ELF-1 (cell line): ENCODE results near the gene UBP1.
A peak's percentile ranks its signal among the peaks of the same experiment; 100 is the strongest.
"Not testable (repeated sequence)": the region's sequence is repeated elsewhere in the genome, so short reads cannot be mapped to it uniquely, and the experiment has no call there.

ENCODE experiments used
- DNase-seq: peaks from one replicate; pipeline ENCODE4 v3.0.0-alpha.2; 2016; ENCODE audit warnings: low read depth, low spot score

Gene UBP1

DNA sequence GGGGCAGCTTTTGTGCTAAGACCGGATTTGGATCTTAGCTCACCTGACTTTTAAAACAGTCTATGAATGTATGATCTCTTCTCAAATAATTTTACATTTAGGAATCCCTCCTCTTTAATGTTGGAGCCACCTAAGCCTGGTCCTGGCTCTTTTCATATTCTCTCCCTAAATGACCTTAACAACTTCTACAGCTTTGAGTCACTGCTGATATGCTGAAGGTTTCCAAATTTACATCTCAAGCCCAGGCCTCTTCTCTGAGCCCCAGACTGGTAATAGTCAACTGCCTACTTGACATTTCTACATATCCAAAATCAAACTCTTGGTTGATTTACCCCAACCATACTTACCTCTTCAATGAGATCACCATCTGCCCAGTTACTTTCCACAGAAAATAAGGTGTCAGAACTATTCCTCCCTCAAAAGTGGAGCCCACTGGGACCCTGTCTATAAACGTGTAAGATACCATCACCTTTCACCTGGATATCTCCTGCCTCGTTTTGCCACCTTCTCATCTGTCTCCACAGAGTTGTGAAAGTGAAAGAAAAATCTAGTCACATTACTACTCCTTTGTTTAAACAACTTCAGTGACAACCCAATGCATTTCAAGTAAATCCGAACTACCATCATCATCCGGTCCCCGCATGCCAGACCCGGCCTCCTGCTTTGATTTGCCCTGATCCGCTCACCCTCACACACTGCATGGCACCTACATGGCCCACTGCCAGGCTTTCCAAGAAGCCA lies 48.8 kb downstream of the UBP1 start:
- DNase-seq, result no peak

DNA sequence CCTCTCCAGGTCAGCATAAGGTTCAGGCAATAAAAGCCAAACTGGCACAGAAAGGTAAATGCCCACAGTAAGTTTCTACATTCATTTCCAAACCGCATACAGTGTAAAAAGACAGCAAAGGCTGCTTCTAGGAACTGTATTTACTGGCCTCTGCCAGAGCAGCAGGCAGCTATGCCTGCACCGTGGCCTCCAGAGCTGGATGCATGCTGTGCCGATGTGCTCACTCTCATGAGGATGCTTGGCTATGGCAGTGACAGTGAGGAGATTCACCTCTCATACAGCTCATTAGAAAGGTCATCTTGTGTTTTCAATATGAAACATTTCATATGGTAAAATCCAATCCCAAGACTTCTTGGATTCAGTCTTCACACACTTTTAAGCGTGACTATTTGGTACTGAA lies 50.3 kb downstream of the UBP1 start:
- no peak for DNase-seq

DNA sequence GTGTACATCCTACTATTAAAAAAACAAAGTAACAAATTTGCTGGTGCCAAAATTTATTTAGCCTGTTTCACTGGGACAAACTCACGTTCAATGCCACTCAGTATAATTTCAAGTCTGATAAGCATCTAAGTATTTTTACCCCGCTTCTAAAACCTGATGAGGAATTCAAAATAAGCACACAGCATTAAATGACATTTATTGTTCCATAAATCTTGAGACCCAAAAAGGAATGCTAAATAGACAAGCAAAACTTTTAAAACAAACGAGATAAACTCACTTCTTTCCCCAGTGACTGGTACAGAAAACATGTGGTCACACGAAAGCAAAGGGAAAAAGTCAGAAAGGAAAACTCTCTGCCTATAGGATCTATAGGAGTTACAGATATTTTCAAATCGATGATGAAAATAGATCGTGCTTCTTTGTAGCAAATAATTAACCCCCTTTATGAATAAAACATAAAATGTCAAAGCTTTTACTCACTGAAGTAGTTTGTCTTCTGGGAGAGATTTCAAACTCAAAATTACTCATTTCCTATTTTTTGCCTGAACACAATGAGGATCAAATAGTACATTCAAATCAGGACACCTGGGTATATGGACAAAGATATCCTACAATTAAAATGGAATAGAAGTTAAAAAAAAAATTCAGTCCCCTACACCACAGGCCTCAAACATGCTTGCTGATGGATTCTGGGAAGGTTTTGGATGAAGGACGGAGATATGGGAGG lies 51.7 kb downstream of the UBP1 start:
- DNase-seq, result no peak

DNA sequence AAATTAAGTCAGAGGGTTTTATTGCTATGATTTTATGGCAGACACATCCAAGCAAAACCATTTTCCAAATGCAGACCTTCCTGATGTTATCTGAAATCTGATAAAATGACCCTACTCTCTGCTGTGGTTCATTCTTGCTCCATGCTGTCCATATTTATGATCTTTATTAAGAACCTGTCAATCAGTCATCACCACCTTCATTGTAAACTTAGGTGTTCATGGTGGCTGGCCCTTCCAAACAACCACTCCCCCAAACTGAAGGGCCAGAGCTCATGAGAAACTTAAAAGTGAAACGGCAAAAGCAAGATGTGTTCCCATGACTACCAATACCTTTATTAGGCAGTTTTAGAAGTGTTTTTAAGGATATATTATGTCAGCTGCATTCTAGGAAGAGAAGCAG lies 53.6 kb downstream of the UBP1 start:
- DNase-seq, result no peak

DNA sequence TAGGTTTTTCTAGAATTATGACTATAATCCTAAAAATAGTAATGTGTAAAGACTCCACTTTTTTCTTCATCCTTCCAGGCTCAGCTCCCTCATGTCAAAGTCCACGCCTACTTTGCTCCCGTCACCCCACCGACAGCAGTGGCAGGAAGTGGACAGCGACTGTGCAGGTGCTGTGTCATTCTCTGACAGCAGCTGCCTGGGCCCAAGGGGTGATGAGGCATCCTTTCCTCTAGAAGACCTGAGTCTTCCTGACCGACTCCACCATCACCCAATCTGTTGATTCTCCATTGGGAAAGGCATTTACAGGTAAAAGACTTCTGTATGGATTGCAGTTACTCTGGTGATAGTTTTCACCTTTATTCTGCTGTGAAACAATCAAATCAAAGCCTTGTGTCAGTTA lies 54.8 kb downstream of the UBP1 start:
- DNase-seq, result no peak

DNA sequence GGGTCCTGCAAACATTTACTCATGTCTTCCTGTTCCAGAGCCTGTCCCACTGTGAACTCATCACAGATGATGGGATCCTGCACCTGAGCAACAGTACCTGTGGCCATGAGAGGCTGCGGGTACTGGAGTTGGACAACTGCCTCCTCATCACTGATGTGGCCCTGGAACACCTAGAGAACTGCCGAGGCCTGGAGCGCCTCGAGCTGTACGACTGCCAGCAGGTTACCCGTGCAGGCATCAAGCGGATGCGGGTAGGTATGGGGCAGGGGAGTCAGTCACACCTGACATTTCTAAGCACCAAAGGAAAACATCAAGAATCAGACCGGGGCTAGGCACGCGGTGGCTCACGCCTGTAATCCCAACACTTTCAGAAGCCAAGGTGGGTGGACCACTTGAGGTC lies 56.3 kb downstream of the UBP1 start:
- DNase-seq, result no peak

DNA sequence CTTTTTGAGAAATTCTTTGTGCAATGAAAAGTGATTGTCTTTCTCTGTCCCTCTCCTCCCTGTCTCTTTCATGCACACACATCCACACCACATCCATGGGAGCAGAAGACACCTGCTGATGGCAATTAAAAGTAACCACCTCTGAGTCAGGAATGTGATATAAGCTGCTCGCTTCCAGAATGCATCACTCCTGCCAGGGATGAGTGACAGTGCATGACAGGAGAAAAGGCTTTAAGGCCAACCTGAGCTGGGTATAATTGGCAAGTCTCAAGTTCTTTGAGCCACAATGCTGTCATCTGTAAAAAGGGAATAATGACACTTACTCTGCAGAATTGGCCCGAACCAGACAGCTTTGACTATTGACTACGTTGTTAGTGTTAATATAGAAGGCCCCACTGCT lies 59.6 kb downstream of the UBP1 start:
- no peak for DNase-seq

DNA sequence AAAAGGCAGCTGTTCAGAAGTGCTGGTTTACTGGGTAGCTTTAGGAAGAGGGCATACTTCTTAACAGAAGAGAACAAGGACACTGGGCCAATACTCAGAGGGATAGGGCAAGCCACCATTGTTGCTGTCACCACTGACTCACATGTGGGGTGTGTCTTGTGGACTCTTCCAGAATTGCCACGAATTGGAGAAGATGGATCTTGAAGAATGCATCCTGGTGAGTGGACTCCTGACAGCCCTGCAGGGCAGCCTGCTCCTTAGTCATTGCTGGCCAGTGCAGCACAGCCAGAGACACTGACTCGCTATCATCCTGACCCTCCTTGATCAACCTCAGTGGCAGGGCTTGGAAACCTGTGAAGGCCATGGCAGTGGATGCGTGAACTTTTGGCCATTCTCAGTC lies 62.3 kb downstream of the UBP1 start:
- no peak for DNase-seq

DNA sequence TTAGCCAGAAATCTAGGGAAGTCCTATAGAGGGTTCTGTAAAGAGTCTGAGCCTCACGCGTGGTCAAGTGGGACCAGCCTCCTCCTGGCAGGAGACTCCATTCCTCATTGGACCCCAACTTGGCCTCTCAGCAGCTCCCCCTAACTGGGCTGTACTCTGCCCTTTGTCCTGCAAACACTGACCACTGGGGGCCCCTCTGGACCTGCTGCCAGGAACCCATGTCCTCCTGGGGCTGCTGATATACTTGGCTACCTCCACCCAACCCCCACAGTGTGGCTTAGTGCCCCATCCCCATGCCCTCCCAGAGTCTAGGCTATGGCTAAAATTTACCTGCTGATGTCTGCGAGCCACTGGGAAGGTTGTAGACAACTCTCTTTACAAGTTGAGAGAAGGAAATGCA lies 62.7 kb downstream of the UBP1 start:
- DNase-seq, result no peak

DNA sequence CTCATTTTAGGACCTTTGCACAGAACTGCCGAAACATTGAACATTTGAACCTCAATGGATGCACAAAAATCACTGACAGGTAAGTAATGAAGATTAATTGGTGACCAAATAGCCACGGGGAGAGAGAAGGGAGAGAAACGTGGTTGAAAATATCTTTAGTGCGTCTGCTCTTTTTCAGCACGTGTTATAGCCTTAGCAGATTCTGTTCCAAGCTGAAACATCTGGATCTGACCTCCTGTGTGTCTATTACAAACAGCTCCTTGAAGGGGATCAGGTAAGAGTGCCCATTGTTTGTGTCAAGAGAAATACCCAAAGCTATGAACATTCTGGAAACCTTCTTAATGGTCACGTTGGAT lies 67.1 kb downstream of the UBP1 start:
- DNase-seq, result no peak

DNA sequence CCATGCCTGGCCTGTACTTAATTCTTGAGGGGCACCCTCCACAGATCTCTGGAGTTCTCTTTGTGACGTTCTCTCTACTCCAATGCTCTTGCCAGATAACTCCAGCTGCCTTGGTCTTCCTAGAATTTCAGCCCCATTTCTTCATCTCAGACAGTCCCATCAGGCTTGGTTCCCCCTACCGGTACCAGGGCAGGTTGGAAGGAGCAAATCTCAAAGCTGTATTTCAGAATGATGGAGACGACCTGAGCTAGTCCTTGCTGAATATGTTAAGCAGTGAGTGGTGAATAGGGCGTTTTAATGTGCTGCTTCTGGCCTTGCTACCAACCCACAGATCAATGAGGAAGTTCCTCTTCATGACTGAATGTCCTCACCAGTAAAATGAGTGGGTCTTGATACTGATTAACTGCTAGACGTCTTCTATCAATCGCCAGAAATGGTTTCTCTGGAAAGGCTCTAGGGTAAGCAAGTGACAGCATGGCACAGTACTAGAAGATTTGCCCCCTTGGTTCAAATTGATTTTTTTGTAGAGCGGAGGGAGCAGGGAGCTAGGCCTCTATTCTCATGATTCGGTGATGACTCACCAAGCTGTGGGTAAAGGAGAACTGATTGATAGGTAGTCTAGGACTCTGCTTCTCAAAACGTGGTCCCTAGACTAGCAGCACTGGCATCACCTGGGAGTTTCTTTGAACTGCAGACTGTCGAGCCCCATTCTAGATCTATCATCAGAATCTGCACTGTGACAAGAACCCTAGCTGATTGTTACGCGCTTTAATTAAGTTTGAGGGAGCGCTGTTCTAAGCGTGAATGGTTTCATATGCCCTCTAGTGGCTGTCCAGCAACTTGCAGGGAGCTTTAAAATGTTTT lies 67.8 kb downstream of the UBP1 start:
- peak; percentile 57 for DNase-seq

DNA sequence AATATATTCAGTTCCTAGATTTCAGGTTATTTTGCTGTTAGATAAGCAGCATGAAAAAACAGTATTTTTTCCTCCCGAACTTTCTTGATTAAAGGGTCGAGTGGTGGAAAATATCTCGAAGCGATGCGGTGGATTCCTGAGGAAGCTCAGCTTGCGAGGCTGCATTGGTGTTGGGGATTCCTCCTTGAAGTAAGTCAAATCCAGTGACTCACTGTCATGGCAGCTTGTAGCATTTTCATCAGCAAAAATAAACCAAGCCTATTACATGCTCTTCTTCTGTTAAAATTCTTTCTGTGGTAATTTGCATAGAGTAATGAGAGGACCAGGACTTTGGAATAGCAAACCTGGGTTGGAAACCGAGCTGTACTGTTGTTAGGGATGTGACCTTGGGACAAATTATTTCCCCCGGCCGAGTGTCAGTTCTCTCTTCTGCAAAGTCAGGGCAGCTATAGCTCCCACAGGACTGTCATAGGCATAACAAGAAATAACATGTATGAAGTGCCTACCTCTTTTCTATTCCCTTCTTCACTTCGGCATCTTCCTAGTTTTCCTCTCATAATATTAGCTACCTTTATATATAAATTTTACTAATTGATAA lies 75.6 kb downstream of the UBP1 start:
- no peak for DNase-seq

DNA sequence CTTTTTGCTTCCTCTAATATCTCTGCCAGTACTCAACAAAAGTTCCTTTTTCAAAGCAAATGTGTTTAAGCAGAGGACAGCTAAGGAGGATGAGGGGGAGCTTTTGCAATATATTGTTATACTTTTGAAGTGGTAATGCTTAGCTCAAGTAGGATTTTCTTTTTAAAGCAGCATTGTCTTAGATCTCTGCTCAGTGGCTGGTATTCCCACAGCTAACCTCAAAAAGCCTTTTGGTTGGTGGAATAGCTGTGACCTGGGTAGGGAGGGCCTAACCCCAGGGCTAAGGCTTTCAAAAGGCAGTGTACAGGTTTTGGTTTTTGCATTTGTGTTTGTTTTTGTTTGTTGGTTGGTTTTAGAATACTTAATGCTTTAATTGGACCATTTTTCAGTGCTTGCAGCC lies 76.1 kb downstream of the UBP1 start:
- no peak for DNase-seq

DNA sequence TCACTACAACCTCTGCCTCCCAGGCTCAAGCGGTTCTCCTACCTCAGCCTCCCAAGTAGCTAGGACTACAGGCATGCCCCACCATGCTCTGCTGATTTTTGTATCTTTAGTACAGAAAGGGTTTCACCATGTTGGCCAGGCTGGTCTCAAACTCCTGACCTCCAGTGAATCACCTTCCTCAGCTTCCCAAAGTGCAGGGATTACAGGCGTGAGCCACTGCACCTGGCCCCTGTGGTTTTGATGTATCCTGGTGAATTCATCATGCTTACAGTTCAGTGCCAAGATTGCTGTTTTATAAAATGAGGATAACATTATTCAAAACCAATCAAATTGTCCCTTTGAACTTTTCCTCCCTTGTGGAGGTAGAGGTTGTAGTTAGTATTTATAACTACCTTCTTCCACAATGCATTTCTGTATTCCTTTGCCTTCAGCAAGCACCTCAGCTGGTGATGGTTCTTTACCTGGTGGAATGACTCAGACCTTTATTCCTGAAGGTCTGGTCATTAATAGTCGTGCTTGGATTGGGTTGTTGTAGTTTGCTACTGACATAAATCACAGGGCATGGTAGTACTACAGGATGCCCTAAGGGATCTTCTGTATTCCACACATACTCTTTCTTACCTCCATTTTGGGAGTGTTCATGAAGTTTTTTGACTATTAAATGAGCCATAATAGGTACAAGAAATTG lies 76.9 kb downstream of the UBP1 start:
- no peak for DNase-seq

DNA sequence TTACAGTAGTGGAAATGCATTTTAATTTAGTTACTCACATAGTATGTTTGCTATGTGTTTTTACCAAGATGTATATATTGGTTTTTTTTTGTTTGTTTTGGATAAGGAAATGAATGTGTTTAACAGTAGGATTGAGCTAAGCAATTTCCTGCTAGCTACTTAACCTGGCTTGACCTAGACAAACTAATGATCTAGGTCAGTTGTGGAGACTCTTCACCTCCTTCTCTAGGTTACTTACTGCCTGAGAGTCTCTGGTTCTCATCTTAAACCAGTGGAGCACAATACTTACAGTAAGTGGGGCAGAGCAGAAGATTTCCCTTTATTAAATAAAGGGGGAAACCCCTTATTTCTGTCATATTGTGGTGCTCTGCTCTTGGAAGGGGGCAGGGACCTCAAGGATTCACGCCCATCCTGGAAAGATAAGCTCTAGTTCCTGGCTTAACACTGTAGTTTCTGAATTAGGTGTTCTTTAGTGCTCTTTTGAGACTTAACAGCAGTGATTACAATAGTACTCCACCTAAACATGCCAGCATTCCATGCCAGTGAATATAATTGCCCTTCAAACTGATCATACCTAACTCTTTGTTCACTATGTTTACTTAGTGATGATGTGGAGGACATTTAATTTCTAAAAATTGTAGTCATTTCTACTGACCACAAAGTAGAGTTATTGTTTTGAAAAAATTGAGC lies 79.9 kb downstream of the UBP1 start:
- no peak for DNase-seq

DNA sequence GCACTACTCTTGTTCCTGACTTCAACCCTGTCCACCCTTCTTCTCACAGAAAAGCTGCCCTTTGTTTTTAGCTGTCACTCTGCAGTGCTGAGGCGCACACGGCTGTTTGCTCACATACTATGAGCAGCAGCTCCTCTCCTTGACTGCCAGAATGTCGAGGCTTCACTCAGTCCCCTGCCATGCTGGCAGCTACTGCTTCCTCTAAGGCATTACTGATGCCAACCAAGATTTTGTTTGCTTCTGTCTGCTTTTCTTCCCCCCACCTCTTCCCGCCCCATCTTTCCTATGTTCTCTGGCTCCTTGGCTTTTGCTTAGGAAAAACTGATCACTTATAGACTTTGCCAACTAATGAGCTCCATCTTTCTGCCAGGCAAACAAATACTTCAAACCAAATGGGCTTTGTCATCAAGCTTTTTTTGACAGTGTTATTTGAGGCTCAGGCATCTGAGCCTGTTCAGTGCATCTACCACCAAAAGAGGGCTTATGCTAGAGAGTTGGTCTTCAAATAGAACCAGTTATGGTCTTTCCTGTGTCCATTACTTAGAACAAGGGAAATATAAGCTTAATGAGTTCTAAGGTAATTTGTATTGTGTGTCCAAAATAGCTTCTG lies 81.9 kb downstream of the UBP1 start:
- DNase-seq, result no peak

DNA sequence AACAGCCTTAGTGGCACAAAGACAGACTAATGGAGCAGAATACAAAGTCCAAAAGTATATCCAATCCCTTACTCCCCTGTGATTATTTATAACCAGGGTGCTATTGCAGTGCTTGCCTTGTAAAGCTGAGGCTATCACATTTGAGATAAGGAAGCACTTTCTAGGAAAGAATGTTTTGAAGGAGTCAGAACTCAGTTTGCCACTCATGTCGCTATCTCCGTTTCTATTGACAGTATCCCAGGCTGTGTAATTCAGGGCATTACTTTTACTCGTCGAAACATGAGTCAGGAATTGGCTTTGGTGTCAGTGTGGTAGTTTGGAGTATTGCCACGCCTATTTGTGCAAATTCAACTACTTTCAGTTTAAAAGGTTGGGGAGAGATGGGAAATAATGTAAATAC lies 84.6 kb downstream of the UBP1 start:
- DNase-seq, result no peak

DNA sequence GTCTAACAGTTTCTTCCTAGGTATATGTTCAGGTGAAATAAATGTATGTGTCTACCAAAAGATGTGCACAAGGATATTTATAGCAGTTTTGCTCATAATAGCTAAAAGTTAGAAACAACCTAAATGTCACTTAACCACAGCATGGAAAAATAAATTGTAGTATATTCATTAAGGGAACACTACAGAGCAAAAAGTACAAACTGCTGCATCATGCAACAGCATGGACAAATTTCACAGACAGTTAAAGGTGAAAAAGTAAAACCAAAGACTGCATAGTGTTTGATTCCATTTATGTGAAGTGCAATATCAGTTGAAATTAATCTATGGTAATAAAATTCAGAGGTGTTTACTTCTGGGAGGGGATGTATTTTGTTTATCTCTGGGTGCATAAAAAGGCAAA lies 100.4 kb downstream of the UBP1 start:
- no peak for DNase-seq

DNA sequence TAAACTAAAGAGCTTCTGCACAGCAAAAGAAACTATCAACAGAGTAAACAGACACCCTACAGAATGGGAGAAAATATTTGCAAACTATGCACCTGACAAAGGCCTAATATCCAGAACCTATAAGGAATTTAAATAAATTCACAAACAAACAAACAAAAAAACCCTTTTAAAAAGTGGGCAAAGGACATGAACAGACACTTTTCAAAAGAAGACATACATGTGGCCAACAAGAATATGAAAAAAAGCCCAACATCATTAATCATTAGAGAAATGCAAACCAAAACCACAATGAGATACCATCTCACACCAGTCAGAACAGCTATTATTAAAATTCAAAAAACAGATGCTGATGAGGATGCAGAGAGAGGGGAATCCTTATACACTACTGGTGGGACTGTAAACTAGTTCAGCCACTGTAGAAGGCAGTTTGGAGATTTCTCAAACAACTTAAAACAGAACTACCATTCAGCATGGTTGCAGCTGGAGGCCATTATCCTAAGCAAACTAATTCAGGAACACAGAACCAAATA lies 101.2 kb downstream of the UBP1 start:
- not testable (repeated sequence) for DNase-seq
